SU-DHL-6 (cell line): ENCODE data around the gene KCNAB3.

Experiments
- H2AFZ ChIP-seq: fragments of 200-600 bp; sonication (generic); 2 replicates; pipeline ENCODE4 v1.6.1; 2014; ENCODE audit warnings: low read depth, mild to moderate bottlenecking, moderate library complexity, mixed read lengths, antibody characterized with exemption, low read length; ENCODE audit not compliant: severe bottlenecking
- H3F3A ChIP-seq: fragments of 200-600 bp; shearing (Covaris generic); 2 replicates; pipeline ENCODE4 v1.6.0; 2016; ENCODE audit warnings: antibody characterized with exemption, mild to moderate bottlenecking; ENCODE audit not compliant: insufficient read depth
- H3K27ac ChIP-seq: fragments of 200-600 bp; sonication (generic); 2 replicates; pipeline ENCODE4 v1.5.1; 2016; ENCODE audit warnings: low read depth, mild to moderate bottlenecking, low read length, moderate library complexity, mixed read lengths
- H3K27me3 ChIP-seq: fragments of 200-600 bp; sonication (generic), shearing (Covaris generic); 2 replicates; pipeline ENCODE4 v1.6.0; 2014; ENCODE audit warnings: mild to moderate bottlenecking, low read length
- H3K36me3 ChIP-seq: fragments of 200-600 bp; sonication (generic); 2 replicates; pipeline ENCODE4 v1.6.1; 2014; ENCODE audit warnings: mild to moderate bottlenecking, low read length, mixed read lengths
- H3K4me2 ChIP-seq: fragments of 300-600, 200-600 bp; shearing (Covaris generic), sonication (generic); 2 replicates; pipeline ENCODE4 v1.6.0; 2014; ENCODE audit warnings: low read length, low read depth, mild to moderate bottlenecking; ENCODE audit not compliant: poor library complexity, severe bottlenecking
- H3K4me3 ChIP-seq: fragments of 200-600 bp; sonication (generic); 2 replicates; pipeline ENCODE4 v1.5.1; 2014; ENCODE audit warnings: antibody characterized with exemption, low read length, mild to moderate bottlenecking, mixed read lengths; ENCODE audit not compliant: insufficient read depth, poor library complexity, severe bottlenecking
- H3K79me2 ChIP-seq: fragments of 200-600 bp; sonication (generic); 2 replicates; pipeline ENCODE4 v1.6.1; 2014; ENCODE audit warnings: mild to moderate bottlenecking, low read length, moderate library complexity; ENCODE audit not compliant: insufficient read depth
- H3K9ac ChIP-seq: fragments of 200-600 bp; sonication (generic); 2 replicates; pipeline ENCODE4 v1.7.0; 2014; ENCODE audit warnings: mild to moderate bottlenecking, low read length
- H3K9me2 ChIP-seq: fragments of 200-600 bp; sonication (generic); replicated peaks from 2 replicates; pipeline ENCODE4 v1.6.1; 2014; ENCODE audit warnings: low read length; ENCODE audit not compliant: insufficient read depth
- H3K9me3 ChIP-seq: fragments of 200-600 bp; sonication (generic); 2 replicates; pipeline ENCODE4 v1.6.1; 2014; ENCODE audit warnings: low read length, mixed read lengths; ENCODE audit not compliant: insufficient read depth
- H4K20me1 ChIP-seq: fragments of 200-600 bp; sonication (generic); 2 replicates; pipeline ENCODE4 v1.6.1; 2014; ENCODE audit warnings: low read depth, mild to moderate bottlenecking, antibody characterized with exemption, low read length, moderate library complexity, mixed read lengths
- EZH2phosphoT487 ChIP-seq: fragments of 200-600 bp; sonication (generic), shearing (Covaris generic); conservative IDR thresholded peaks from 2 replicates; pipeline ENCODE4 v1.6.1; 2018; ENCODE audit warnings: mild to moderate bottlenecking, antibody characterized with exemption, low read length, moderate library complexity, mixed read lengths
- TF ChIP-seq, protein P1 (sequence below): fragments of 200-600 bp; sonication (generic); IDR thresholded peaks from one replicate; pipeline ENCODE4 v1.5.1; 2017; ENCODE audit warnings: antibody characterized with exemption, mild to moderate bottlenecking, low read length, moderate library complexity; ENCODE audit not compliant: insufficient read depth, poor library complexity, severe bottlenecking

Gene KCNAB3

DNA sequence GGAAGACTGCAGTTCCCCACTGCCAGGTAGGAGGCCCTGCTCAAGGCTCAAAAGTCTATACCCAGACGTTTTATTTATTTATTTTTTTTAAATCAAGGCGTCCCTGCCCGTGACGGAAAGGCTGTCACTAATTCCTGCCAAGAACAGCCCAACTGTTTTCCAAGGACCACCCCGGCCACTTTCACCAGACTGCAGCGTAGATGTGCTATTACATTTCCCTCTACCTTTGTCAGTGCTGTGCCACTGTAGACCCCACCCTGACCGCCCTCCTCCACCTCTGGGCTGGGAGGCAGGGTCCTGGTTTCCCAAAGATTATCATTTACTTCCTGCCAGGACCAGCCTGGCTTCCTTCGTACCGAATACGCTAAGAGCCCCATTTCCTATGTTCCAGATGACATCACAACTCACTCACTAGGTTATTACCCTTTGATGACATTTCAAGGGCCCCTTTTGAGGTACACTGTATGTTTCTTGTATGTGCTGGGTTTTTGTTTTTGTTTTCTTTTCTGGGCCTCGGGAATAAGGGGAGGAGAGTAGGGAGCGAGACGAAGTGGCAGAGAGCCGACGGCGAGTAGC lies 7.3 kb downstream of the KCNAB3 start:
- no peak overlapping the region for H3K27ac ChIP-seq
- H3K79me2 ChIP-seq, result no peaks in the 10 kb centered on the region
- H3K9me3 ChIP-seq, result no peaks in the 10 kb centered on the region
- H3K4me3 ChIP-seq, result no peak overlapping the region
- H3K4me2 ChIP-seq, result peak overlapping the region; percentile 19
- H4K20me1 ChIP-seq, result no peaks in the 10 kb centered on the region
- TF ChIP-seq, protein P1, sequence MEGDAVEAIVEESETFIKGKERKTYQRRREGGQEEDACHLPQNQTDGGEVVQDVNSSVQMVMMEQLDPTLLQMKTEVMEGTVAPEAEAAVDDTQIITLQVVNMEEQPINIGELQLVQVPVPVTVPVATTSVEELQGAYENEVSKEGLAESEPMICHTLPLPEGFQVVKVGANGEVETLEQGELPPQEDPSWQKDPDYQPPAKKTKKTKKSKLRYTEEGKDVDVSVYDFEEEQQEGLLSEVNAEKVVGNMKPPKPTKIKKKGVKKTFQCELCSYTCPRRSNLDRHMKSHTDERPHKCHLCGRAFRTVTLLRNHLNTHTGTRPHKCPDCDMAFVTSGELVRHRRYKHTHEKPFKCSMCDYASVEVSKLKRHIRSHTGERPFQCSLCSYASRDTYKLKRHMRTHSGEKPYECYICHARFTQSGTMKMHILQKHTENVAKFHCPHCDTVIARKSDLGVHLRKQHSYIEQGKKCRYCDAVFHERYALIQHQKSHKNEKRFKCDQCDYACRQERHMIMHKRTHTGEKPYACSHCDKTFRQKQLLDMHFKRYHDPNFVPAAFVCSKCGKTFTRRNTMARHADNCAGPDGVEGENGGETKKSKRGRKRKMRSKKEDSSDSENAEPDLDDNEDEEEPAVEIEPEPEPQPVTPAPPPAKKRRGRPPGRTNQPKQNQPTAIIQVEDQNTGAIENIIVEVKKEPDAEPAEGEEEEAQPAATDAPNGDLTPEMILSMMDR, result no peak
- no peak for TF ChIP-seq EZH2phosphoT487
- H3K9ac ChIP-seq, result peak overlapping the region; percentile 13; the same call in 1 of the 2 replicates
- peak overlapping the region; percentile 7 for H2AFZ ChIP-seq
- H3F3A ChIP-seq, result no peaks in the 10 kb centered on the region
- no peaks in the 10 kb centered on the region for H3K9me2 ChIP-seq
- no peaks in the 10 kb centered on the region for H3K27me3 ChIP-seq
- H3K36me3 ChIP-seq, result no peaks in the 10 kb centered on the region

DNA sequence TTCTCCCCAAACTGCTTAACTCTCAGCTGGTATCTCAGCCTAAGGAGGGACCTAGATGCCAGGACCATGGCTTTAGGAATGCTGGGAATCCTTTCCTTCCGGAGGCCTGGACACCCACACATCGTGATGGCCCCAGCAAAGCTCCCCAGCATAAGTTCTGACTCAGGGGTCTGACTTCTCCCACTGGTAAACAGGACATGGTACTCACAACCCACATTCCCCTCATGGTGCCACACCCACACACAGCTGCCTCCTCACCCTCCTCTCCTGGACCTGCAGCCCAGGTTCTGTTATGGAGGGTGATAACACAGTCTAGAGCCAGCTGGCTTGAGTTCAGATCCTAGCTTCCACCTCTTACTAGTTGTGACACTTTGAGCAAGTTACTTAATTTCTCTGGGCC lies 12.8 kb downstream of the KCNAB3 start:
- Histone ChIP-seq H3K9me3 (no peaks in the 10 kb centered on the region), H3K4me3 (no peak overlapping the region)

DNA sequence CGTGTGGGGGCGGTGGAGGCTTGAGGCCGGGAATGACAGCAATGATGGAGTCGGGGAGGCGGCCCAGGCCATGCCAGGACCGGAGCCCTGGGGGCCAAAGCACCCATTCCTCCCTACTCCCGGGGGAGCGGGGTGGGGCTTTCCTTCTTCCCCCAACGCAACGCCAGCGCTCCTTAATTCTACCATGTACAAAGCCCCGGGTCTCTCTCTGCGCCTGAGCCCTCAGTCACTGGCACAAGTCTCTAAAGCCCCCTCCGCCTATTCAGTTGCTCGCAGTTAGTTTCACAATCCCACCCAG lies 13.3 kb downstream of the KCNAB3 start:
- Histone ChIP-seq H3K9ac (peak overlapping the region; percentile 75; the same call in 1 of the 2 replicates), H3K27ac (no peak overlapping the region), H3K4me2 (peak overlapping the region; percentile 97), H3K79me2 (peaks cover 6% of the 10 kb centered on the region; the same call in 1 of the 2 replicates), H3F3A (peaks cover 18% of the 10 kb centered on the region), H4K20me1 (no peaks in the 10 kb centered on the region), H3K9me2 (no peaks in the 10 kb centered on the region), H3K36me3 (no peaks in the 10 kb centered on the region), H2AFZ (peak overlapping the region; percentile 61), H3K4me3 (no peak overlapping the region), H3K9me3 (no peaks in the 10 kb centered on the region), H3K27me3 (no peaks in the 10 kb centered on the region)
- TF ChIP-seq EZH2phosphoT487, result no peak
- TF ChIP-seq, protein P1, result no peak

More for the DNA sequence above, 12.8 kb downstream of the KCNAB3 start:
- no peak for TF ChIP-seq EZH2phosphoT487
- TF ChIP-seq, protein P1, result no peak
- no peak overlapping the region for H2AFZ ChIP-seq
- peaks cover 18% of the 10 kb centered on the region for H3F3A ChIP-seq
- H3K9ac ChIP-seq, result no peak overlapping the region
- H3K27me3 ChIP-seq, result no peaks in the 10 kb centered on the region
- no peak overlapping the region for H3K27ac ChIP-seq
- H3K36me3 ChIP-seq, result no peaks in the 10 kb centered on the region
- H3K4me2 ChIP-seq, result no peak overlapping the region
- no peaks in the 10 kb centered on the region for H3K9me2 ChIP-seq
- H4K20me1 ChIP-seq, result no peaks in the 10 kb centered on the region
- H3K79me2 ChIP-seq, result peaks cover 6% of the 10 kb centered on the region; the same call in 1 of the 2 replicates
